NCI-H82 (cell line): ENCODE measurements around the gene MAGEA9B.
"Not testable (repeated sequence)": the region's sequence is repeated elsewhere in the genome, so short reads cannot be mapped to it uniquely, and the experiment has no call there.

Source experiments
- DNase-seq: peaks from one replicate; lab custom pipeline; 2025; lab: John Stamatoyannopoulos, UW

Gene MAGEA9B

DNA sequence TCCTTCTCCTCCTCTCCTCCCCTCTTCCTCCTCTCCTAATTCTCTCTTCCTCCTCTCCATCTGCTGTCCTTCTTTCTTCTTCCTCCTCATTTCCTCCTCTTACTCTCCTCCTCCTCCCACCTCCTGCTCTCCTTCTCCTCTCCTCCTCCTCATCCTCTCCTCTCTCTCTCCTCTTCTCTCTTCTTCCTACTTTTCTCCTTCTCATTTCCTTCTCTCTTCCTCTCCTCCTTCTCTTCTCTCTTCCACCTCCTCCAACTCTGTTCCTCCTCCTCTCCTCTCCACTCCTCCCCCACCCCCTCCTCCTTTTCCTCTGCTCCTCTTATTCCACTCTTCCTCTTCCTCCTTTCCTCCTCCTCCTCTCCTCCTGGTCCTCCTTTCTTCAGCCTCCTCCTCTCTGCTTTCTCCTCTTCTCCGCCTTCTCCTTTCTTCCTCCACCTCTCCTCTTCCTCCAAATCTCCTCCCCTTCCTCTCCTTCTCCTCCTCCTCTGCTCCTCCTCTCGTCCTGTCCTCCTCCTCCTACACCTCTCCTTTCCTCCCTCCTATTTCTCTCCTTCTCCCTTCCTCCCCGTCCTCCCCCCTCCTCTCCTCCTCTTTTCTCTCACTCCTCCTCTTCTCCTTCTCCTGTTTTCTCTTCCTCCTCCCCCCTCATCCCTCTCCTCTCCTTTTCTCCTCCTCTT lies 52.2 kb downstream of the MAGEA9B start:
- DNase-seq, result not testable (repeated sequence)

DNA sequence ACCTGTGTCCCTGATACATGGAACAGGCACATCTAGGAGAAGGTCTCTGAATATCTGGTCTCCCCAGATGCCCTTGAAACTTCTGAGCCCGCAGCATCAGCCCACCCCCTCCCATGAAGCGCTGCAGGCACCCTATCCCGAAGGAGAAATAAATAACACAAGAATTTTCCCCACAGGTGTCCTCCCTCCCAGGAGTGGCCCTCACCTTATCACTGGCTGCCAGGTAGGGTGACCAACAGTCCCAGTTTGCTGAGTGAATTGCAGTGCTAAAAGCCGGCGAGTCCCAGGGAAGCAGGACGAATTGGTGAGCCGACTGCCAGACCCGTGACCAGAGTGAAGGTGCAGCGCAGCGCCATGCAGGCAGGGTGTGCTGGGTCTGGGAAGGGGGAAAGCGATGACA lies 53.3 kb downstream of the MAGEA9B start:
- not testable (repeated sequence) for DNase-seq

DNA sequence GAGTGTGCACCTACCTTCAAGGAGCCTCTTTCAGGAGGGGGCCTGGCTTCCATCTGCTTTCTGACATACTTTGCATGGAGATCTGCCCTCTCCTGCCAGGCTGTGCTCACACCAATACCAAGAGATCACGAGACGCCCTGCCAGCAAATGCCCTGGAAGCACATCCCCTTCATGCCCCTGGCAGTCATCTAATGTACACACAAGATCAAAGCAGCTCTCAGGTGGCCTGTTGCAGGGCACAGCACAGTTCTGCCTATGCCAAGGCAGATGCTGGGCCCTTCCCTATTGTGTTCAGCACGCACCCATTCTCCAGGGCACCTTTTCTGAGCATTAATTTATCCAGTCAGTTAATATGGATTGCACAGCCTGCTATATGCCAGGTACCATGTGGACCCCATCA lies 54.4 kb downstream of the MAGEA9B start:
- DNase-seq, result not testable (repeated sequence)
